ENCODE measurements around the gene PPP1R9A.
"Not testable (repeated sequence)": the region's sequence is repeated elsewhere in the genome, so short reads cannot be mapped to it uniquely, and the experiment has no call there.

PPP1R9A gene

GRCh38 chr7:94975336-94975735, 67.9 kb downstream of the PPP1R9A start:
- no peak for DNase-seq (ENCODE audit: low spot score)

GRCh38 chr7:94980418-94981142, 73.2 kb downstream of the PPP1R9A start:
- no peak for DNase-seq (ENCODE audit: low spot score)

GRCh38 chr7:94995921-94996320, 88.5 kb downstream of the PPP1R9A start:
- no peak for DNase-seq (ENCODE audit: low spot score)

GRCh38 chr7:94996369-94996768, 89.0 kb downstream of the PPP1R9A start:
- DNase-seq (ENCODE audit: low spot score), result no peak

- DNase-seq (ENCODE audit: low spot score), result no peak
Measured at GRCh38 chr7:94997547-94997946, 90.2 kb downstream of the PPP1R9A start.

GRCh38 chr7:94998266-94999068, 91.1 kb downstream of the PPP1R9A start:
- DNase-seq (ENCODE audit: low spot score), result no peak

- no peak for DNase-seq (ENCODE audit: low spot score)
Measured at GRCh38 chr7:94999069-94999351, 91.6 kb downstream of the PPP1R9A start.

- DNase-seq (ENCODE audit: low spot score), result not testable (repeated sequence)
Measured at GRCh38 chr7:94999601-95000000, 92.2 kb downstream of the PPP1R9A start.

GRCh38 chr7:95001258-95001657, 93.9 kb downstream of the PPP1R9A start:
- peak; percentile 72 for DNase-seq (ENCODE audit: low spot score)

GRCh38 chr7:95001815-95002561, 94.6 kb downstream of the PPP1R9A start:
- no peak for DNase-seq (ENCODE audit: low spot score)

- no peak for DNase-seq (ENCODE audit: low spot score)
Measured at GRCh38 chr7:95002775-95003174, 95.4 kb downstream of the PPP1R9A start.

GRCh38 chr7:95004618-95005247, 97.3 kb downstream of the PPP1R9A start:
- DNase-seq (ENCODE audit: low spot score), result no peak

GRCh38 chr7:95006010-95006409, 98.6 kb downstream of the PPP1R9A start:
- DNase-seq (ENCODE audit: low spot score), result no peak

GRCh38 chr7:95008773-95009172, 101.4 kb downstream of the PPP1R9A start:
- not testable (repeated sequence) for DNase-seq (ENCODE audit: low spot score)

GRCh38 chr7:95011146-95011928, 103.9 kb downstream of the PPP1R9A start:
- DNase-seq (ENCODE audit: low spot score), result no peak

- no peak for DNase-seq (ENCODE audit: low spot score)
Measured at GRCh38 chr7:95011995-95012394, 104.6 kb downstream of the PPP1R9A start.

GRCh38 chr7:95018021-95018420, 110.6 kb downstream of the PPP1R9A start:
- no peak for DNase-seq (ENCODE audit: low spot score)

- DNase-seq (ENCODE audit: low spot score), result no peak
Measured at GRCh38 chr7:95026018-95026417, 118.6 kb downstream of the PPP1R9A start.

- no peak for DNase-seq (ENCODE audit: low spot score)
Measured at GRCh38 chr7:95026421-95027072, 119.2 kb downstream of the PPP1R9A start.

GRCh38 chr7:95027234-95027872, 120.0 kb downstream of the PPP1R9A start:
- DNase-seq (ENCODE audit: low spot score), result no peak

- no peak for DNase-seq (ENCODE audit: low spot score)
Measured at GRCh38 chr7:95028683-95029082, 121.3 kb downstream of the PPP1R9A start.
